ENCODE data around the gene DYNLT1.
"Not testable (repeated sequence)": the region's sequence is repeated elsewhere in the genome, so short reads cannot be mapped to it uniquely, and the experiment has no call there.

DNA sequence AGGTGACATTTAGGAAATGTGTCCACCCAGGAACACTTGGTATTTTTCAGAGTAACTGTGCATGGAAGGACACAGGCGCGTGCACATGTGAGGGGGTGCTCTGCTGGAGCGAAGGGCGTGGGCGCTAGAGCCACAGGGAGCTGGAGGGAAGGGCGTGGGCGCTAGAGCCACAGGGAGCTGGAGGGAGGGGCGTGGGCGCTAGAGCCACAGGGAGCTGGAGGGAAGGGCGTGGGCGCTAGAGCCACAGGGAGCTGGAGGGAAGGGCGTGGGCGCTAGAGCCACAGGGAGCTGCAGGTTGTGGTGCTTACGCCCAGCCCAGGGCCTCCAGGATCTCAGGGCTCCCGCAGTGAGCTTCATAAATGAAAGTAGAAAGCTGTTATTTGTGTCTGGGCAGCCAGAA lies 38.5 kb downstream of the DYNLT1 start:
- TF ChIP-seq RAD21 (conservative IDR thresholded peaks at IDR 0.05); POLR2AphosphoS5 (IDR thresholded peaks at IDR 0.05); EZH2 (IDR thresholded peaks at IDR 0.05; ENCODE audit: borderline replicate concordance, insufficient read depth, low read length, poor library complexity, severe bottlenecking); TAF1 (IDR thresholded peaks at IDR 0.05; ENCODE audit: low read depth); MXI1 (conservative IDR thresholded peaks at IDR 0.05; ENCODE audit: poor library complexity, severe bottlenecking); EP300 (conservative IDR thresholded peaks at IDR 0.05; ENCODE audit: poor library complexity, severe bottlenecking); SMC3 (conservative IDR thresholded peaks at IDR 0.05; ENCODE audit: poor library complexity): not testable (repeated sequence)
- TF ChIP-seq, protein P1, sequence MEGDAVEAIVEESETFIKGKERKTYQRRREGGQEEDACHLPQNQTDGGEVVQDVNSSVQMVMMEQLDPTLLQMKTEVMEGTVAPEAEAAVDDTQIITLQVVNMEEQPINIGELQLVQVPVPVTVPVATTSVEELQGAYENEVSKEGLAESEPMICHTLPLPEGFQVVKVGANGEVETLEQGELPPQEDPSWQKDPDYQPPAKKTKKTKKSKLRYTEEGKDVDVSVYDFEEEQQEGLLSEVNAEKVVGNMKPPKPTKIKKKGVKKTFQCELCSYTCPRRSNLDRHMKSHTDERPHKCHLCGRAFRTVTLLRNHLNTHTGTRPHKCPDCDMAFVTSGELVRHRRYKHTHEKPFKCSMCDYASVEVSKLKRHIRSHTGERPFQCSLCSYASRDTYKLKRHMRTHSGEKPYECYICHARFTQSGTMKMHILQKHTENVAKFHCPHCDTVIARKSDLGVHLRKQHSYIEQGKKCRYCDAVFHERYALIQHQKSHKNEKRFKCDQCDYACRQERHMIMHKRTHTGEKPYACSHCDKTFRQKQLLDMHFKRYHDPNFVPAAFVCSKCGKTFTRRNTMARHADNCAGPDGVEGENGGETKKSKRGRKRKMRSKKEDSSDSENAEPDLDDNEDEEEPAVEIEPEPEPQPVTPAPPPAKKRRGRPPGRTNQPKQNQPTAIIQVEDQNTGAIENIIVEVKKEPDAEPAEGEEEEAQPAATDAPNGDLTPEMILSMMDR (IDR thresholded peaks at IDR 0.05; ENCODE audit: poor library complexity, severe bottlenecking), result not testable (repeated sequence)
- TF ChIP-seq, protein P2, sequence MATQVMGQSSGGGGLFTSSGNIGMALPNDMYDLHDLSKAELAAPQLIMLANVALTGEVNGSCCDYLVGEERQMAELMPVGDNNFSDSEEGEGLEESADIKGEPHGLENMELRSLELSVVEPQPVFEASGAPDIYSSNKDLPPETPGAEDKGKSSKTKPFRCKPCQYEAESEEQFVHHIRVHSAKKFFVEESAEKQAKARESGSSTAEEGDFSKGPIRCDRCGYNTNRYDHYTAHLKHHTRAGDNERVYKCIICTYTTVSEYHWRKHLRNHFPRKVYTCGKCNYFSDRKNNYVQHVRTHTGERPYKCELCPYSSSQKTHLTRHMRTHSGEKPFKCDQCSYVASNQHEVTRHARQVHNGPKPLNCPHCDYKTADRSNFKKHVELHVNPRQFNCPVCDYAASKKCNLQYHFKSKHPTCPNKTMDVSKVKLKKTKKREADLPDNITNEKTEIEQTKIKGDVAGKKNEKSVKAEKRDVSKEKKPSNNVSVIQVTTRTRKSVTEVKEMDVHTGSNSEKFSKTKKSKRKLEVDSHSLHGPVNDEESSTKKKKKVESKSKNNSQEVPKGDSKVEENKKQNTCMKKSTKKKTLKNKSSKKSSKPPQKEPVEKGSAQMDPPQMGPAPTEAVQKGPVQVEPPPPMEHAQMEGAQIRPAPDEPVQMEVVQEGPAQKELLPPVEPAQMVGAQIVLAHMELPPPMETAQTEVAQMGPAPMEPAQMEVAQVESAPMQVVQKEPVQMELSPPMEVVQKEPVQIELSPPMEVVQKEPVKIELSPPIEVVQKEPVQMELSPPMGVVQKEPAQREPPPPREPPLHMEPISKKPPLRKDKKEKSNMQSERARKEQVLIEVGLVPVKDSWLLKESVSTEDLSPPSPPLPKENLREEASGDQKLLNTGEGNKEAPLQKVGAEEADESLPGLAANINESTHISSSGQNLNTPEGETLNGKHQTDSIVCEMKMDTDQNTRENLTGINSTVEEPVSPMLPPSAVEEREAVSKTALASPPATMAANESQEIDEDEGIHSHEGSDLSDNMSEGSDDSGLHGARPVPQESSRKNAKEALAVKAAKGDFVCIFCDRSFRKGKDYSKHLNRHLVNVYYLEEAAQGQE (IDR thresholded peaks at IDR 0.05; ENCODE audit: borderline replicate concordance), result not testable (repeated sequence)

All from neural cell (in vitro differentiated cells).